HCT116 (cell line): Measurements from ENCODE around the gene AGPS. TPM values are rescaled to one million over a fixed set of nuclear protein-coding genes. Genes with fewer than 3 reads are reported as not detected.

Source experiments
- ATAC-seq: fragments of 200-7000 bp; cut with Tn5 transposase; 2 replicates; pipeline ENCODE4 v1.9.1; 2020; ENCODE audit warnings: mild to moderate bottlenecking, moderate library complexity
- BruUV-seq: library from RNA; stranded (reverse); fragments of 400-500 nt; replicated peaks from 2 replicates; lab custom pipeline; 2021; lab: Mats Ljungman, UMichigan
- CTCF ChIA-PET: fragments of 300-600 bp; sonication (Branson Sonifier 250); formaldehyde crosslinking; loops from one replicate; lab custom pipeline; 2021; ENCODE audit warnings: antibody characterized with exemption; lab: Charles Lee
- POLR2A ChIA-PET: fragments of 300-600, 350-600 bp; sonication (Branson Sonifier 250); formaldehyde crosslinking; loops from one replicate; lab custom pipeline; 2021; ENCODE audit warnings: antibody characterized with exemption; lab: Charles Lee
- RAD21 ChIA-PET, 2 experiments: fragments of 300-600 bp; sonication (Branson Sonifier 250); formaldehyde crosslinking; loops; one replicate each; lab custom pipeline; 2023; ENCODE audit warnings: low total read pairs in 2 of 2; ENCODE audit not compliant: uncharacterized antibody in 2 of 2, unreplicated experiment in 2 of 2, low non-redundant PET in 1 of 2; lab: Charles Lee
- DNase-seq: peaks from one replicate; pipeline ENCODE4 v3.0.0-alpha.2; 2010; ENCODE audit warnings: low read depth, low spot score
- H2AFZ ChIP-seq: fragments of 200-600 bp; shearing (Covaris generic), sonication (generic); 2 replicates; pipeline ENCODE4 v1.6.1; 2017; ENCODE audit warnings: low read depth, mixed run types, mixed read lengths, antibody characterized with exemption, low read length; ENCODE audit not compliant: poor library complexity, severe bottlenecking
- H3K27ac ChIP-seq: 2 replicates; pipeline ENCODE4 v1.5.1; 2012; ENCODE audit warnings: low read depth, low read length
- H3K27me3 ChIP-seq: fragments of 200-600 bp; sonication (generic); 2 replicates; pipeline ENCODE4 v1.6.1; 2016; ENCODE audit warnings: mixed run types, low read length, mixed read lengths; ENCODE audit not compliant: insufficient read depth
- H3K36me3 ChIP-seq, 2 experiments: fragments of 200-500 bp in 1 of 2; fragments of 200-600 bp in 1 of 2; sonication (Bioruptor generic) in 1 of 2; sonication (generic) in 1 of 2; 2 replicates each; pipeline versions ENCODE4 v1.5.1 to v1.6.1; 2014 to 2016; ENCODE audit warnings: low read length in 2 of 2, inconsistent platforms in 1 of 2, mixed read lengths in 1 of 2, mixed run types in 1 of 2; ENCODE audit not compliant: insufficient read depth in 2 of 2, control insufficient read depth in 1 of 2
- H3K4me1 ChIP-seq, 2 experiments: fragments of 200-600 bp in 1 of 2; sonication (generic) in 1 of 2; 2 replicates each; pipeline versions ENCODE4 v1.5.1 to v1.6.1; 2012 to 2017; ENCODE audit warnings: low read length in 2 of 2, inconsistent platforms in 1 of 2, mild to moderate bottlenecking in 1 of 2, mixed read lengths in 1 of 2, mixed run types in 1 of 2, moderate library complexity in 1 of 2; ENCODE audit not compliant: insufficient read depth in 2 of 2, control insufficient read depth in 1 of 2
- H3K4me2 ChIP-seq: fragments of 200-600 bp; sonication (generic); 2 replicates; pipeline ENCODE4 v1.6.1; 2017; ENCODE audit warnings: mixed run types, low read length, mixed read lengths
- H3K4me3 ChIP-seq, 2 experiments: fragments of 200-600 bp in 1 of 2; sonication (generic) in 1 of 2; replicated peaks in 1 of 2; 2 replicates each; pipeline ENCODE4 v1.5.1; 2011 to 2016; ENCODE audit warnings: low read length in 2 of 2, control low read depth in 1 of 2, low read depth in 1 of 2, mild to moderate bottlenecking in 1 of 2, mixed read lengths in 1 of 2, mixed run types in 1 of 2
- H3K79me2 ChIP-seq: fragments of 200-600 bp; sonication (generic); 2 replicates; pipeline ENCODE4 v1.6.1; 2017; ENCODE audit warnings: mild to moderate bottlenecking, mixed run types, low read length, moderate library complexity, mixed read lengths; ENCODE audit not compliant: insufficient read depth
- H3K9ac ChIP-seq: fragments of 200-600 bp; sonication (generic); 2 replicates; pipeline ENCODE4 v1.6.1; 2016; ENCODE audit warnings: low read length, mixed read lengths
- H3K9me2 ChIP-seq: fragments of 200-600 bp; sonication (generic), shearing (Covaris generic); 2 replicates; pipeline ENCODE4 v1.6.1; 2017; ENCODE audit warnings: mixed run types, mild to moderate bottlenecking, moderate library complexity; ENCODE audit not compliant: insufficient read depth
- H3K9me3 ChIP-seq, 2 experiments: fragments of 200-500 bp in 1 of 2; fragments of 200-600 bp in 1 of 2; sonication (Bioruptor generic) in 1 of 2; sonication (generic) in 1 of 2; 2 replicates each; pipeline ENCODE4 v1.6.1; 2014 to 2017; ENCODE audit warnings: low read length in 2 of 2, mixed read lengths in 2 of 2, inconsistent platforms in 1 of 2, low read depth in 1 of 2, mild to moderate bottlenecking in 1 of 2, mixed run types in 1 of 2, moderate library complexity in 1 of 2; ENCODE audit not compliant: control insufficient read depth in 1 of 2, insufficient read depth in 1 of 2
- H4K20me1 ChIP-seq: fragments of 200-600 bp; sonication (generic), shearing (Covaris generic); 2 replicates; pipeline ENCODE4 v1.6.1; 2017; ENCODE audit warnings: mixed run types, mild to moderate bottlenecking, moderate library complexity; ENCODE audit not compliant: insufficient read depth
- EZH2 ChIP-seq: fragments of 200-600 bp; sonication (generic); IDR thresholded peaks from 2 replicates; pipeline ENCODE4 v1.6.1; 2017; ENCODE audit warnings: antibody characterized with exemption, mixed run types
- FOSL1 ChIP-seq: IDR thresholded peaks from 2 replicates; pipeline ENCODE4 v1.6.1; 2012; ENCODE audit warnings: low read depth
- JUND ChIP-seq: IDR thresholded peaks from 2 replicates; pipeline ENCODE4 v1.6.1; 2012
- RAD21 ChIP-seq: IDR thresholded peaks from 2 replicates; pipeline ENCODE4 v1.6.1; 2012; ENCODE audit warnings: low read depth, mild to moderate bottlenecking
- SP1 ChIP-seq: IDR thresholded peaks from 2 replicates; pipeline ENCODE4 v1.6.1; 2012; ENCODE audit warnings: low read depth
- SRF ChIP-seq: IDR thresholded peaks from 2 replicates; pipeline ENCODE4 v1.6.1; 2012; ENCODE audit warnings: low read depth
- TCF7L2 ChIP-seq: IDR thresholded peaks from 2 replicates; pipeline ENCODE4 v1.7.0; 2011; ENCODE audit warnings: borderline replicate concordance, inconsistent platforms; ENCODE audit not compliant: insufficient read depth, insufficient read length; ENCODE audit errors: extremely low read depth
- intact Hi-C: fragments of 100-400 bp; cut with micrococcal nuclease; formaldehyde crosslinking; loops from 2 replicates; pipeline ENCODE4 v1.10.0; 2022
- total RNA-seq: library from RNA; stranded (reverse); gene quantifications from one replicate; pipeline ENCODE4 v1.2.1, GENCODE V29; 2021; ENCODE audit not compliant: unreplicated experiment
- TF ChIP-seq, protein P1 (sequence below), 3 experiments: fragments of 200-600 bp in 1 of 3; sonication (generic) in 1 of 3; IDR thresholded peaks in 2 of 3; conservative IDR thresholded peaks in 1 of 3; 2 replicates each; pipeline ENCODE4 v1.5.1; 2012 to 2017; ENCODE audit warnings: low read depth in 2 of 3, low read length in 2 of 3, antibody characterized with exemption in 1 of 3, borderline replicate concordance in 1 of 3, control low read depth in 1 of 3, mild to moderate bottlenecking in 1 of 3, mixed read lengths in 1 of 3, mixed run types in 1 of 3, moderate library complexity in 1 of 3; ENCODE audit not compliant: insufficient read depth in 1 of 3
- TF ChIP-seq, protein P2 (sequence below): IDR thresholded peaks from 2 replicates; pipeline ENCODE4 v1.6.1; 2012
- TF ChIP-seq, protein P3 (sequence below): IDR thresholded peaks from 2 replicates; pipeline ENCODE4 v1.6.1; 2011; ENCODE audit warnings: mild to moderate bottlenecking, low read length, moderate library complexity; ENCODE audit not compliant: insufficient replicate concordance; ENCODE audit errors: extremely low read depth
- TF ChIP-seq, protein P4 (sequence below): IDR thresholded peaks from 2 replicates; pipeline ENCODE4 v1.6.1; 2012

The AGPS gene
- total RNA-seq, 1 experiment from 2014 or later, result 66.6 TPM

DNA sequence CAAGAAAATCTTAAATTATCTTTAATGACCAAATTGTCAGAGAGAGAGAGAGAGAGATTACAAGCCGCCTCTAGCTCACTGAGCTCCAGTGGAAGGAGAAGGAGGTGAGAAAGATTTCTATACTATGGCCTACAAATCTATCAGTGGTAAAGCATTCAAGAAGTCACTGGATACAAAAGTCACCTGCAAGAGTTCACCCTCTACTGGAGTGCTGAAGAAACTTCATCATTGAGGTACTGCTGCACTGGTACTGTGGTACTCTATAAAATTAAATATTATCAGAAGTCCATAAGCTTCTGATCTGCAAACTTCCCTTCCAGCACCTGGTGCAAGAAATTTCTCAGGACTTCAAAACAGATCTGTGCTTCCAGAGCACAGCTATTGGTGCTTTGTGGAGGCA is 48.3 kb upstream of the AGPS start:
- Histone ChIP-seq H3K4me2 (no peak overlapping the region), H4K20me1 (no peaks in the 10 kb centered on the region), H3K9me3 (no peaks in the 10 kb centered on the region), H3K9me2 (no peaks in the 10 kb centered on the region), H3K27ac (no peak overlapping the region), H3K9ac (no peak overlapping the region), H3K36me3 (no peaks in the 10 kb centered on the region), H3K79me2 (no peaks in the 10 kb centered on the region), H3K4me3 (no peak overlapping the region), H2AFZ (no peak overlapping the region), H3K4me1 (no peaks in the 10 kb centered on the region), H3K27me3 (no peaks in the 10 kb centered on the region)
- intact Hi-C loops, result no loop called here
- ChIA-PET CTCF (interaction anchor here (1.2 to 1.6 kb wide), 2 partner anchors 9 to 72 kb away, joined by 3 to 4 read pairs; no protein-coding TSS in a partner anchor), RAD21 (no interaction called here), POLR2A (no interaction called here)
- DNase-seq (no peak), ATAC-seq (peak; percentile 81)
- no TSS peak for BruUV-seq
- TF ChIP-seq, protein P1, sequence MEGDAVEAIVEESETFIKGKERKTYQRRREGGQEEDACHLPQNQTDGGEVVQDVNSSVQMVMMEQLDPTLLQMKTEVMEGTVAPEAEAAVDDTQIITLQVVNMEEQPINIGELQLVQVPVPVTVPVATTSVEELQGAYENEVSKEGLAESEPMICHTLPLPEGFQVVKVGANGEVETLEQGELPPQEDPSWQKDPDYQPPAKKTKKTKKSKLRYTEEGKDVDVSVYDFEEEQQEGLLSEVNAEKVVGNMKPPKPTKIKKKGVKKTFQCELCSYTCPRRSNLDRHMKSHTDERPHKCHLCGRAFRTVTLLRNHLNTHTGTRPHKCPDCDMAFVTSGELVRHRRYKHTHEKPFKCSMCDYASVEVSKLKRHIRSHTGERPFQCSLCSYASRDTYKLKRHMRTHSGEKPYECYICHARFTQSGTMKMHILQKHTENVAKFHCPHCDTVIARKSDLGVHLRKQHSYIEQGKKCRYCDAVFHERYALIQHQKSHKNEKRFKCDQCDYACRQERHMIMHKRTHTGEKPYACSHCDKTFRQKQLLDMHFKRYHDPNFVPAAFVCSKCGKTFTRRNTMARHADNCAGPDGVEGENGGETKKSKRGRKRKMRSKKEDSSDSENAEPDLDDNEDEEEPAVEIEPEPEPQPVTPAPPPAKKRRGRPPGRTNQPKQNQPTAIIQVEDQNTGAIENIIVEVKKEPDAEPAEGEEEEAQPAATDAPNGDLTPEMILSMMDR (IDR thresholded peaks at IDR 0.05 in 2 of 3, conservative IDR thresholded peaks at IDR 0.05 in 1 of 3; ENCODE audit: borderline replicate concordance in 1 of 3, insufficient read depth in 1 of 3, low read depth in 2 of 3, low read length in 2 of 3), result 0 out of 6 replicates have a peak, but pooled peaks of 1 of the 3 experiments have one; percentile 19
- no peak for TF ChIP-seq FOSL1

DNA sequence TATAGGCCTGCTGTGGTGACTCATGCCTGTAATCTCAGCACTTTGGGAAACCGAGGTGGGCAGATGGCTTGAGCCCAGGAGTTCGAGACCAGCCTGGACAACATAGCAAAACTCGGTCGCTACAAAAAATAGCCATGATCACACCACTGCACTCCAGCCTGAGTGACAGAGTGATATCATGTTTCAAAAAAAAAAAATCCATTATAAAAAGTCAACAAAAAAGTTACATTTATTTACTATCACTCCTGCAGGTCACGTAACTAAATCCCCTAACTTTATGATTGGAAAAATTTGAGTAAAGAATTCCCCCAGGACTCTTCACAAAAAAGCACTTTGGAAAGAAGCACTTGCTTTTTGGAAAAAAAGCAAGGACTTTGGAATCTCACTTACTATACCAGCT is 46.4 kb upstream of the AGPS start:
- POLR2A ChIA-PET, result no interaction called here

More for the DNA sequence above, 46.4 kb upstream of the AGPS start:
- H2AFZ ChIP-seq, result no peak overlapping the region
- H4K20me1 ChIP-seq, result no peaks in the 10 kb centered on the region
- H3K9me2 ChIP-seq, result no peaks in the 10 kb centered on the region
- ChIA-PET CTCF (no interaction called here), RAD21 (no interaction called here)
- ATAC-seq (no peak), DNase-seq (no peak)
- no peak overlapping the region for H3K4me2 ChIP-seq
- no peaks in the 10 kb centered on the region for H3K27me3 ChIP-seq
- H3K9ac ChIP-seq, result no peak overlapping the region
- no peaks in the 10 kb centered on the region for H3K9me3 ChIP-seq
- H3K4me1 ChIP-seq, result no peaks in the 10 kb centered on the region
- no peaks in the 10 kb centered on the region for H3K36me3 ChIP-seq
- no peaks in the 10 kb centered on the region for H3K79me2 ChIP-seq
- H3K4me3 ChIP-seq, result no peak overlapping the region
- no peak for TF ChIP-seq EZH2
- TF ChIP-seq, protein P2, sequence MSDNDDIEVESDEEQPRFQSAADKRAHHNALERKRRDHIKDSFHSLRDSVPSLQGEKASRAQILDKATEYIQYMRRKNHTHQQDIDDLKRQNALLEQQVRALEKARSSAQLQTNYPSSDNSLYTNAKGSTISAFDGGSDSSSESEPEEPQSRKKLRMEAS, result no peak
- TF ChIP-seq, protein P3, sequence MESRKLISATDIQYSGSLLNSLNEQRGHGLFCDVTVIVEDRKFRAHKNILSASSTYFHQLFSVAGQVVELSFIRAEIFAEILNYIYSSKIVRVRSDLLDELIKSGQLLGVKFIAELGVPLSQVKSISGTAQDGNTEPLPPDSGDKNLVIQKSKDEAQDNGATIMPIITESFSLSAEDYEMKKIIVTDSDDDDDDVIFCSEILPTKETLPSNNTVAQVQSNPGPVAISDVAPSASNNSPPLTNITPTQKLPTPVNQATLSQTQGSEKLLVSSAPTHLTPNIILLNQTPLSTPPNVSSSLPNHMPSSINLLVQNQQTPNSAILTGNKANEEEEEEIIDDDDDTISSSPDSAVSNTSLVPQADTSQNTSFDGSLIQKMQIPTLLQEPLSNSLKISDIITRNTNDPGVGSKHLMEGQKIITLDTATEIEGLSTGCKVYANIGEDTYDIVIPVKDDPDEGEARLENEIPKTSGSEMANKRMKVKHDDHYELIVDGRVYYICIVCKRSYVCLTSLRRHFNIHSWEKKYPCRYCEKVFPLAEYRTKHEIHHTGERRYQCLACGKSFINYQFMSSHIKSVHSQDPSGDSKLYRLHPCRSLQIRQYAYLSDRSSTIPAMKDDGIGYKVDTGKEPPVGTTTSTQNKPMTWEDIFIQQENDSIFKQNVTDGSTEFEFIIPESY, result no peak
- TF ChIP-seq RAD21, result no peak
- no peak for TF ChIP-seq SP1
- TF ChIP-seq, protein P4, sequence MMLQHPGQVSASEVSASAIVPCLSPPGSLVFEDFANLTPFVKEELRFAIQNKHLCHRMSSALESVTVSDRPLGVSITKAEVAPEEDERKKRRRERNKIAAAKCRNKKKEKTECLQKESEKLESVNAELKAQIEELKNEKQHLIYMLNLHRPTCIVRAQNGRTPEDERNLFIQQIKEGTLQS, result no peak
- no peak for TF ChIP-seq SRF
- no peak for TF ChIP-seq JUND
- TF ChIP-seq TCF7L2, result no peak
- no peak overlapping the region for H3K27ac ChIP-seq
- BruUV-seq, result no TSS peak
- intact Hi-C loops, result no loop called here
